ENCODE results near the gene SLC43A3.

The SLC43A3 gene

DNA sequence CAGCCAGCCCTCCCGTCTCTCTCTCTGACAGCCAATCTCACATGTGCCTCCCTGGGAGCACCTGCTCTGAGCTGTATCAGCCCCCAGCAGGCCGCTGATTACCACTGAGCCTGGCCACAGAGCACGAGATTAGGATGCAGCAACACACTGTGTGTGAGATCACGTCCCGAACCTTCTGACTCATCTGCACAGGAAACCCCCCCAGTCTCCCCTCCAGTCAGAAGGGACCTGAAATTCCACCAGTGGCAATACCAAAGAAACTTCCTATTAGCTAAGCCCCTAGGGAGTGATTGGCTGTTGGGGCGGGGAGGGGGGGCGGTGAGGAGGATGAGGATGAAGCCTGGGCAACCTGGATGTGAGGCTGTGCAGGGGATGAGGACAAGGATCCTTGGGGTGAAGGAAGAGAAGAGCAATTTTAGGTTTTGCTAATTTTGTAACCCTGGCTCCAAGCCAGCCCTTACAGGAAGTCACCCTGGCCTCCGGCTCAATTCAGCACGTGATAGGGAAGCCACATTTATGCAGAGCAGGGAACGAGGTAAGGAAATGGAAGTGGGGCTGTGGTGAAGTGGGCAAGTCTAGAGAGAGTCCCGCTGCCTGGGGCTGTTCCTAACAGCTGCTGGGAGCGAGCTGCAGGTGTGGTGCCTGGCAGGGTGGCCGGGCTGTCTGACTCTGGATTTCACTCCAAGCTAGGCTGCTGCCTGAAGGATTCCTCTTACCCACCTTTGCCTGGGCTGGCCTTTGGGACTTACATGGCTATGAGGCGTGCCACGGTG is 1.9 kb downstream of the SLC43A3 start:
- in situ Hi-C loops (cut with MboI; ENCODE audit: low sequenced_read_pairs, unreplicated experiment), result no loop called here
- TF ChIP-seq CTCF (IDR thresholded peaks at IDR 0.05; ENCODE audit: borderline replicate concordance, control extremely low read depth, extremely low read depth, insufficient read depth, missing control alignments), result no peak
- peak; percentile 85 for DNase-seq (ENCODE audit: low spot score)

- no peak for DNase-seq (ENCODE audit: low spot score)
- in situ Hi-C loops (cut with MboI; ENCODE audit: low sequenced_read_pairs, unreplicated experiment), result no loop called here
- no peak for TF ChIP-seq CTCF (IDR thresholded peaks at IDR 0.05; ENCODE audit: borderline replicate concordance, control extremely low read depth, extremely low read depth, insufficient read depth, missing control alignments)
Measured at GRCh38 chr11:57424137-57424791, 2.7 kb downstream of the SLC43A3 start.

GRCh38 chr11:57422669-57423068 is 4.3 kb downstream of the SLC43A3 start:
- DNase-seq (ENCODE audit: low spot score), result no peak
- no peak for TF ChIP-seq CTCF (IDR thresholded peaks at IDR 0.05; ENCODE audit: borderline replicate concordance, control extremely low read depth, extremely low read depth, insufficient read depth, missing control alignments)
- in situ Hi-C loops (cut with MboI; ENCODE audit: low sequenced_read_pairs, unreplicated experiment), result no loop called here

DNA sequence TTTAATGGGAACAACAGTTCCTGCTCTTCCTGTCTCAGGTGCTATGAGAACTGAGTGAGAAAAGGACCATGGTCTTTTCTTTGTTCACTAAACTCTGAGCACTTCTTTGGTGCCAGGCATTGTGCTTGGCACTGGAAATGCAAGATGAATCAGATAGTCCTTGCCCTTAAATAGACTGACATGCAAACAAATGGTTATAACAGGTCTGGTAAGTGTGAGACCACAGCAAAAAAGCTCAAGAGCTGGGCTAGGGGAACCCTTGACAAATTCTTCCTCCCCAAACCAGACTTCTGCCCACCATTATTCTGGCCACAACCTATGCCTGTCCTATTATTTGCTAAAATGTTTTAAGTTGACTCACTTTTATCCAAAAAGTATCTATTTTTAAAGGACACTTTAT is 5.1 kb downstream of the SLC43A3 start:
- no peak for DNase-seq (ENCODE audit: low spot score)
- TF ChIP-seq CTCF (IDR thresholded peaks at IDR 0.05; ENCODE audit: borderline replicate concordance, control extremely low read depth, extremely low read depth, insufficient read depth, missing control alignments), result no peak
- in situ Hi-C loops (cut with MboI; ENCODE audit: low sequenced_read_pairs, unreplicated experiment), result no loop called here

DNA sequence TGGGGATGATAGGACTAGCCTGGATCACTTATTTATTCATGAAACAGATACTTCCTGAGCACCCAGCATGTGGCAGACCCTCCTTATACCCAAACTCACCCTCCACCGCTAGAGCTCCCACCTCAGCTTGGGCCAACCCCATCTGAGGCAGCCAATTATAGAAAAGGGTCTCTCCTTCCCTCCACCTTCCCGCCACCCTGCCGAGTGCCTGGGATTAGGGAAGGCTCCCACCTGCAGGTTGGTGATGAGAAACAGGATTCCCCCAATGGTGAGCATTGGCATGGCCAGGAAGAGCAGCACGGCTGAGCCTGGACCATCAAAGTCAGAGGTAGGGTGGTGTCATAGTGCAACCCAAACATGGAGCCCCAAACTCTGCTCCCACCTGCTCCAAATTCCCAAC is 5.9 kb downstream of the SLC43A3 start:
- in situ Hi-C loops (cut with MboI; ENCODE audit: low sequenced_read_pairs, unreplicated experiment), result no loop called here
- no peak for TF ChIP-seq CTCF (IDR thresholded peaks at IDR 0.05; ENCODE audit: borderline replicate concordance, control extremely low read depth, extremely low read depth, insufficient read depth, missing control alignments)
- no peak for DNase-seq (ENCODE audit: low spot score)

- in situ Hi-C loops (cut with MboI; ENCODE audit: low sequenced_read_pairs, unreplicated experiment), result no loop called here
- DNase-seq (ENCODE audit: low spot score), result no peak
- no peak for TF ChIP-seq CTCF (IDR thresholded peaks at IDR 0.05; ENCODE audit: borderline replicate concordance, control extremely low read depth, extremely low read depth, insufficient read depth, missing control alignments)
Measured at GRCh38 chr11:57419146-57419545, 7.8 kb downstream of the SLC43A3 start.

Data from GM13976 (cell line).